Right lobe of liver (tissue), 4 donors: Measurements from ENCODE around the gene PTPN13.

Source experiments
- POLR2A ChIP-seq: fragments of 450-650 bp; IDR thresholded peaks from one replicate; pipeline ENCODE4 v1.6.1; 2017; ENCODE audit warnings: antibody characterized with exemption, mild to moderate bottlenecking
- TF ChIP-seq, protein P1 (sequence below), 4 donors: fragments of 200-600 bp in 3 of 4; fragments of 450-650 bp in 1 of 4; IDR thresholded peaks; one replicate each; pipeline versions ENCODE4 v1.5.1 to v1.8.0; 2016 to 2022; ENCODE audit warnings: antibody characterized with exemption in 4 of 4, mild to moderate bottlenecking in 2 of 4
- donor health status: DM: no; HTN: no; CAD: no.
- donor health status: DM: no; HTN: no; CAD: no.
- donor health status: DM: no; HTN: yes; CAD: no.

DNA sequence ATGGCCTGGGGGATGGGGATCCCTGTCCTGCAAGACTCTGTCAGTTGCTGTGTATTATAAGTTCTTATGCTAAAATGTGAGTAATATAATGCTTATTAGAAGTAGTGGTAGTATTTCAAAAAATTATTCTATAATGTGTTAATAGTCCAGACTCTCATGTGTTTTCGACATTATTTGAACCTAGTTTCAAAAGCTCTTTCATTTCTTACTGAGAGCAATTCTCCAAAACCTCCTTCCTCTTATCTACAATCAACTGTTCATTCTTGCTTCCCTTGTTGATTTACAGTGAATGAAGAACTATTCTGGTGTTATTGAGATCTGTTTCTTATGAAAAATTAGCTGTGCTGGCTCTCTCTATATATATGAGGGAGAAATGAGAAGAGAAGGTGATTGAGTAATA lies 32.9 kb upstream of the PTPN13 start:
- TF ChIP-seq, protein P1, sequence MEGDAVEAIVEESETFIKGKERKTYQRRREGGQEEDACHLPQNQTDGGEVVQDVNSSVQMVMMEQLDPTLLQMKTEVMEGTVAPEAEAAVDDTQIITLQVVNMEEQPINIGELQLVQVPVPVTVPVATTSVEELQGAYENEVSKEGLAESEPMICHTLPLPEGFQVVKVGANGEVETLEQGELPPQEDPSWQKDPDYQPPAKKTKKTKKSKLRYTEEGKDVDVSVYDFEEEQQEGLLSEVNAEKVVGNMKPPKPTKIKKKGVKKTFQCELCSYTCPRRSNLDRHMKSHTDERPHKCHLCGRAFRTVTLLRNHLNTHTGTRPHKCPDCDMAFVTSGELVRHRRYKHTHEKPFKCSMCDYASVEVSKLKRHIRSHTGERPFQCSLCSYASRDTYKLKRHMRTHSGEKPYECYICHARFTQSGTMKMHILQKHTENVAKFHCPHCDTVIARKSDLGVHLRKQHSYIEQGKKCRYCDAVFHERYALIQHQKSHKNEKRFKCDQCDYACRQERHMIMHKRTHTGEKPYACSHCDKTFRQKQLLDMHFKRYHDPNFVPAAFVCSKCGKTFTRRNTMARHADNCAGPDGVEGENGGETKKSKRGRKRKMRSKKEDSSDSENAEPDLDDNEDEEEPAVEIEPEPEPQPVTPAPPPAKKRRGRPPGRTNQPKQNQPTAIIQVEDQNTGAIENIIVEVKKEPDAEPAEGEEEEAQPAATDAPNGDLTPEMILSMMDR (IDR thresholded peaks at IDR 0.05): no peak
- TF ChIP-seq POLR2A: no peak
